HG03060 (cell line): ENCODE data around the gene APC.
"Not testable (repeated sequence)": the region's sequence is repeated elsewhere in the genome, so short reads cannot be mapped to it uniquely, and the experiment has no call there.

Source experiments
- ATAC-seq: cut with Tn5 transposase; IDR thresholded peaks from one replicate; pipeline ENCODE4 v1.9.1; 2021; ENCODE audit warnings: low read depth, moderate number of reproducible peaks; ENCODE audit not compliant: unreplicated experiment

APC gene

DNA sequence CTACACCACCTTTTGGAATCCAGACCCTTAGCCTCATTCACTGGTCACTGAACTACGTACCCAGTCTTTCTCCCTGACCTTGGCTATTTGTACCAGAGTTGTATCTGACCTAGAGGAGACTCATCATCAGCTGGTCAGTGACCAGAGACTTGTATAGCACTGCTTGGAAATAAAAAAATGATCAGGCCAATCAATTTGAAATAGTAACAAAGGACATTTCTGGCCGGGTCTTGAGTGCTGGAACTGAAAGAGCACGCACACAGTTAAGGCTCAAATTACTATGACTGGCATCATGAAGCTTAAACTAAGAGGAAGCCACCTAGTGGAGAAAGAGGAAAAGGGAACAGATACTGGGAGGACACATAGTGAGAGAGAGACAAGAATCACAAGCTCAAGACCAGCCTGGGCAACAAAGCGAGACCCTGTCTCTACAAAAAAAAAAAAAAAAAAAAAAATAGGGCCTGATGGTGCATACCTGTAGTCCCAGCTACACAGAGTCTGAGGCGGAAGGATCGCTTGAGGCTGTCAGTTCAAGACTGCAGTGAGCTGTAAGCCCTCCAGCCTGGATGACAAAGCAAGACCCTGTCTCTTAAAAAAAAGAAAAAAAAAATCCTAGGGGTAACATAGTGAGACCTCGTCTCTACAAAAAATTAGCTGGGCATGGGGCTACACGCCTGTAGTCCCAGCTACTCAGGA, 110.6 kb downstream of the APC start:
- peak; percentile 91 for ATAC-seq

DNA sequence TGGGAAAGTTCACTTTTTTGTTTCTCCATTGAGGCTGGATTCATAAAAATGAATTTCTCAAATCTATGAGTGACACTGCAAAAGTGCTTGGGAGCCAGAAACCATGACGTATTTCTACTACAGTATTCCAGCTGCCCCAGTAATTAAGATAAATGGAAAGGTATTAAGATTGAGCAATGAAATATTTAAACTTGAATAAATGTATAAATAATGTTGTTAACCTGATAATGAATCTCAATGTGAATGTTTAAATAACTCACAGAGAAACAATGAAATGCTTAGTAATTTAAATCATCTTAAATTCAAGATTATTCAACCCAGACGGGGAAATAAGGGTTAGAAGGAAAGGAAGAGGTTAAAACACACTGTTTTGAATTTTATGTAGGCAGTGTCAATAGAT, 112.2 kb downstream of the APC start:
- no peak for ATAC-seq

DNA sequence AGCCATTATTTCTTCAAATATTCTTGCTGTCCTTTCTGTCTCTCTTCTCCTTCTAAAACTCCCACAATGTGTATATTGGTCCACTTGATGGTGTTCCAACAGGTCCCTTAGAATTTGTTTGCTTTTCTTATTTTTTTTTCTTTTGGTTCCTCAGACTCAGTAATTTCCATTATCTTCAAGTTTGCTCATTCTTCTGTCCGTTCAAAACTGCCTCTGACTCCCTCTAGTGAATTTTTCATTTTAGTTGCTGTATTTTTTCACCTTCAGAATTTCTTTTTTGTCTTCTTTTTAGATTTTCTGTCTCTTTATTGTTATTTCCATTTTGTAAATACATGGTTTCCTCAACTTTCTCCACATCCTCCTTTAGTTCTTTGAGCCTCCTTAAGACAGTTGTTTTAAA, 117.0 kb downstream of the APC start:
- no peak for ATAC-seq

DNA sequence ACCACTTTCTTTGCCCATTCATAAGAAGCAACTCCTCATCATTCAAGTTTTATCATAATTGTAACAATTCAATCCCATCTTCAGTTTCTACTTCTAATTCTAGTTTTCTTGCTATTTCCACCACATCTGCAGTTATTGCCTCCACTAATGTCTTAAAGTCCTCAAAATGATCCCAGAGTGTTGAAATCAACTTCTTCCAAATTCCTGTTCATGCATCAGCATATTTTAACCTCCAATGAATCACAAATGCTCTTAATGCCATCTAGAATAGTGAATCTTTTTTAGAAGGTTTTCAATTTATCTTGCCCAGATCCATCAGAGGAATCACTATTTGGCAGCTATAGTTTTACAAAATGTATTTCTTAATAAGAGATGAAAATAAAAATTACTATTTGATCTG, 120.2 kb downstream of the APC start:
- ATAC-seq, result no peak

DNA sequence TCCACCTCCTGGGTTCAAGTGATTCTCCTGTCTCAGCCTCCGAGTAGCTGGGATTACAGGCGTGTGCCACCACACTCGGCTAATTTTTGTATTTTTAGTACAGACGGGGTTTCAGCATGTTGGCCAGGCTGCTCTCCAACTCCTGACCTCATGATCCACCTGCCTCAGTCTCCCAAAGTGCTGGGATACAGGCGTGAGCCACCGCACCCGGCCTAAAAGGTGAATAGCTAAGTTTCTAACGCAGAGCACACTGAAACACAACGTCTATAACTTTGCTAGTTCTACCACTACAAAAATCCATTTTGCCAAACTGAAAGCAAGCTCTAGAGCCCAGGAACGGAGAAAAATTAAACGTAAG, 122.9 kb downstream of the APC start:
- not testable (repeated sequence) for ATAC-seq

DNA sequence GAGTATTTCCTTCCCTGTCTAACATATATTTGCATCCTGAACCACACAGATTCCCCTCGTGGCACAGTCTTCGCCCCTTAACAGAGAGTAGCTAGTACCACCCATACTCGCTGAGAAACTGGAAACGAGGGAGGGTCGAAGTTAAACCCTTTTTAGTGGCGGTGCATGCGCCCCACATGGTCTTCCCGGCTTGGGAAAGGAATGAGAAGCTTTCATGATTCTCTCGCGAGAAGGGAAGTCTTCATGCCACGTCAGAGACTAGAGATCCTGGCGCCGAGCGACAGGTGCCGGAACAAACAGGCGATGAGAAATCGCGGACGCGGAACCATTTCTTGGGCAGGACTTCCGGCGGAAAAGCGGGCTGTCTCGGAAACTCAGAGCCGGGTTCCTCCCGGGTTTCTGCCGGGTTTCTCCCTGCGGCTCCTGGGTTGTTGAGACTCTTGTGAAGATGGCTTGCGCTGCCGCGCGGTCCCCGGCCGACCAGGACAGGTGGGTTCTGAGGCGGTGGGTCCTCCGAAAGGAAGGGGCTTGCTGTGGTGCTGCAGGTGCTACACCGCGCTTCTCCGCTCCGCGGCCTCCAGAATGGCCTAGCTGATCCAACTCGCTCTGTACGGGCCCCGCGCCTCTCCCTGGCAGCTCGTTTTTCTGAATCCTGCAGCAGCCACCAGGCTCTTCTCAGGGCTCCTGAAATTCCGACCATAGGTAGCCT, 123.4 kb downstream of the APC start, which contains the start of gene SRP19:
SRP19 (plus strand) TSS at position 359 of the 709 bp plus-strand sequence; CDS start at position 449, 90 bp downstream.
- ATAC-seq, result peak; percentile 95

DNA sequence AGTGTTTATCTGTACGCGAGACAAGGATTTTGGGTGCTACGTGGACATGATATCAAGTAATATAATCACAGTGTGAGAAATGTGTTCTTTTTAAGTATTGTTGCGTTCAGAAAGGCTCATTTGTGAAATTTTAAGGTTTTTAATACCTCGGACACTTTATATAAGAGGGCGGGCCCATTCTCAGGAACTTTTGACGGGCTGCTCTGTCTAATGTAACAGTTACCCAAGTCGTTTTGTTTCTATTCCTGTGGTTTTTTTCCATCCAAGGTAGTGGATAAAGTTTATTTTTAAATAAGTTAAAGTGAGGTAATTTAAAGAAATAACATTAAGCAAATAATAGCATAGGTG, 123.9 kb downstream of the APC start:
- ATAC-seq, result no peak

DNA sequence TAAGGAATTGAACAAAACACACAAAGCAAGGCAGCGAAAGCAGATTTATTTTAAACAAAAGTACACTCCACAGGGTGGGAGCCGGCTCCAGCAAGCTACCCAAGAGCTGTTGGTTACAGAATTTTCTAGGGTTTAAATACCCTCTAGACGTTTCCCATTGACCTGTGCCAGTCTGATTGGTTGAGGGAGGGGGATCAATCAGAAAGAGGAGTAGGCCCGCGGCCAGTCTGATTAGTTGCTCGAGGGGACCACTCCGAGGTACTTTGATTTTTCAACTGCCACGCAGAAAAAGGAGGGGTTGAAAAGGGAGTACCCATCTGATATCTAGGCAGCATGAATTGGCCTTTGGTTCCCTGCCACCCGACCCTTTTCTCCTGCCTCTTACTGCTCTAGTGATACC, 124.4 kb downstream of the APC start:
- ATAC-seq, result no peak

DNA sequence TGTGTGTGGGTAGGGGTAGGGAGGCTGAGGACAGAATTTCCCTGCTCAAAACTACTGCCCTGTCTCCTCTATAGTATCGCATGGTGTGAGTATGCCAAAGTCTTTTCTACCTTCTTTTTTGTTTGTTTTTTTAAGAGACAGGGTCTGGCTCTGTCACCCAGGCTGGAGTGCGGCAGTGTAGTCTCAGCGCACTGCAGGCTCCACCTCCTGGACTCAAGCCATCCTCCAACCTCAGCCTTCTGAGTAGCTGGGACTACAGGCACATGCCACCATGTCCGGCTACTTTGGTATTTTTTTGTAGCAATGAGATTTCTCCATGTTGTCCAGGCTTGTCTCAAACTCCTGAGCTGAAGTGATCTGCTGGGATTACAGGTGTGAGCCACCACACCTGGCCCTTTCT, 125.9 kb downstream of the APC start:
- ATAC-seq, result no peak

DNA sequence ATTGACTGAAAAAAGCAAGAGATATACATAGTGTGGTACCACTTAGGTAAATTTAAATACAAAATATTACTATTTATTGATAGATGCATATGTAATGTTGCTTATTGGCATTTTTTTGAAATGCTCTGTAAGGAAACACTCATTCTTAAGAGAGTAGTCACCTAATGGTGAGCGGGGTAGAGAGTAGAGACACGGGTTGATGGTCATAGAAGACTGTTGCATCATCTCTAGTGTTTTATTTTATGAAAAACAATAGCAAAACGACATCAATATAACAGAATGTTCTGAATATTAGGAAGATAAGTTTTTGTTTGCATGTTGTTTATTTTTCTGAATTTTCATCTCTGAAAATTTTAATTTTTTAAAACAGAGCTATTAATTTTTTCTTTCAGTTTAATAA, 127.4 kb downstream of the APC start:
- ATAC-seq, result no peak

DNA sequence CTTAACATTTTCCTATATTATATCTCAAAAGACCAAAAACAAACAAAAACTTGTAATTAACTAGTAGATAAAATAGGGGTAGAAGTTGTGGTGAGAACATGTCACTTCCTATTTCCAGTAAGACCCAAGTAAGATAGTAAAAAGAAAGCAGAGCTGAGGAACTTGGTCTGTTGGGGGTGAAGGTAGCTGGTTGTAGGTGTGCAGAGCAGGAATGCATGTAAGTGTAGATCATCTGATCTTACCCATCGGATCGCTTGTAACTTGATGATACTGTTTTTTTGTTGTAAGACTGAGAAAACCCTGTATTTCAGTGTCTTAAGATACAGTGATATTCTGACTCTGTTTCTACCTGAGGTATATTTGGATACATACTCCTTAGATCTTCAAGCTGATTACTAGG, 129.1 kb downstream of the APC start:
- no peak for ATAC-seq

DNA sequence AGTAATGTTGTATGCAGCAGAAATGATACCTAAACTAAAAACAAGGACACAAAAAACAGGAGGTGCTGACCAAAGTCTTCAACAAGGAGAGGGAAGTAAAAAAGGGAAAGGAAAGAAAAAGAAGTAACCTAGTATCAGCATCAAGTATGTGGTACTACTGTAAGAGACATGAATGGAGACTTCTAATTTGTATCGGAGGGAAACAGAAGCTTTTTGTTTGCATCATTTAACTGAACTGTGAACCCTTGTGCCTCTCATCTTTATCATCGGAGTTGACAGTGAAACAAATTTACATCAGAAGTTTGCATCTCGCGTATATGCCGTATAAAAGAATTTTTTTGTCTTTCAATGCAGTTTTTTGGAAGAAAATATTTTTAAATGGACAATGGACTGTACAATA, 129.7 kb downstream of the APC start:
- no peak for ATAC-seq

DNA sequence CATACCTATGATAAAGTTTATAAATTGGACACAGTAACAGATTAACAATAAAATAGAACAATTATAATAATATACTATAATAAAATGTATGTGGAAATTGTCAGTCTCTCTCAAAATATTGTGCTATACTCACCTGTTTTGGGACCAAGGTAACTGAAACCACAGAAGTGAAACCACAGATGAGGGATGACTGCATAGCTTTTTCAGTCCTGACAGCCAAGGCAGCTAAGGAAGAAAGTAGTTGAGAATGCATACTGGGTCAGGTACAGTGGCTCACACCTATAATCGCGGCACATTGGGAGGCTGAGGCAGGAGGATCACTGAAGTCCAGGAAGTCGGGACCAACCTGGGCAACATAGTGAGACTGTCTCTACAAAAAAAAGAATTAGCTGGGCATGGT, 132.3 kb downstream of the APC start:
- ATAC-seq, result no peak

DNA sequence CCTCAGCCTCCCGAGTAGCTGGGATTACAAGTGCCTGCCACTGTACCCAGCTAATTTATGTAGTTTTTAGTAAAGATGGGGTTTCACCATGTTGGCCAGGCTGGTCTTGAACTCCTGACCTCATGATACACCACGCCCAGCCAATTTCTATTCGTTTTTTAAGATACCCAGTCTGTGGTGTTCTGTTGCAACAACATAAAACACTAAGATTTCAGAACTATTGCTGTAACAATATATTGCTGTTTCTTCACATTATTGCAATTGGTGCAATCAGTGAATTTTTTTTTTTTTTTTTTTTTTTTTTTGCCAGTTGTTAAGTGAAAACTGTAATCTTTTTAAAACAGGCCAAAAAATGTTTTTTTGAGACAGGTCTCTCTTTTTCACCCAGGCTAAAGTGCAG, 133.3 kb downstream of the APC start:
- ATAC-seq, result no peak

DNA sequence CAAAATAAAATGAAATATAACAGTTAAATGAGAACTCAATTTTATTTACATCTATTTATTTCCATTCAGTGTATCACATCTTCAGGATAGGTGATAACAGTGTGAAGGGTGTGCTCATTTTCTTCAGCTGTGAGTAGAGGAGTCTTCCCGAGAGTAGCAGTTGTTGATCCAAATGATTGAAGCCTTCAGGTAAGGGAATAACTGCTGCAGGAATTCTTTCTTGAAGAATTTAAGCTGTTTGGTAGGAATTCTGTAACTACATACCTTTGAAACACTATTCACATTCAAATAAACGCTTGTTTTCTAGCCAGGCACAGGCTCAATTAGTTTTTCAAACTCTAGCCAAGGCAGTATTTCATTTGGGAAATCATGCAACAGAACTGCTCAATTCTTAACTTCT, 138.7 kb downstream of the APC start:
- ATAC-seq, result no peak

DNA sequence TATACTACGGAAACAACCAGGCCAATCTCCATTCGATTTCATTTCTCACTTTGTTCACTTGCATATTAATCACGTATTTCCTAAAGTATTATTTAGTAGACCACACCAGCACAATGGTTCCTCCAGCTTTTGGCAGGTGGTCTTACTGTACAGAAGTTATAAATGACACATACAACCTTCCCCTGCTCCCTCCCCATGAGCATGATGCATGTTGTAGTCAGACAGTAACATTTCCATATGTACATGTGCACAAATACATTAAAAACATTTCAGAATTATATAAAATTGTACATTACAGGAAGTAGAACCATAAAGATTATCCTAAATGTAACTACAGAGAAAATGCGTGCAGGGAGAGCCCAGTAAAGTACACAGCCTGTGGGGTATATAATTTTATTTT, 140.4 kb downstream of the APC start:
- no peak for ATAC-seq

DNA sequence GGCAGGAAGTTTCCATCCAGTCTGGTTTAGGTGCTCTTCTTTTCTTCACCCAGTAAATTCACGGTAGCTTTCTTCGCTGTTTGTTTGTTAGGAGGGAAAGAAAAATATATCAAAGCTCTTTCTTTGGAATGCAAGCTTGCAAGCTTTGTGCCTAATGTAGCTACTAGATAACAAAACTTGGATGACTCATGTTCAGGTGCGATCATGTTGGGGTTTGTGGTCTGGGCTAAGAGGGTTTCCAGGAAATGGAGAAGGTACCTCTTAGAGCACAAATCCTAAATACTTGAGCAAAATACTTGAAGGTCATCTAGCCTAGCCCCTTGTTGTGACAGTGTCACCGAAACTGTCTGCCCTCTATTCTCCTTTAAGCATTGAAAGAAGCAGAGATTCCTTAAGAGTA, 141.1 kb downstream of the APC start:
- no peak for ATAC-seq

DNA sequence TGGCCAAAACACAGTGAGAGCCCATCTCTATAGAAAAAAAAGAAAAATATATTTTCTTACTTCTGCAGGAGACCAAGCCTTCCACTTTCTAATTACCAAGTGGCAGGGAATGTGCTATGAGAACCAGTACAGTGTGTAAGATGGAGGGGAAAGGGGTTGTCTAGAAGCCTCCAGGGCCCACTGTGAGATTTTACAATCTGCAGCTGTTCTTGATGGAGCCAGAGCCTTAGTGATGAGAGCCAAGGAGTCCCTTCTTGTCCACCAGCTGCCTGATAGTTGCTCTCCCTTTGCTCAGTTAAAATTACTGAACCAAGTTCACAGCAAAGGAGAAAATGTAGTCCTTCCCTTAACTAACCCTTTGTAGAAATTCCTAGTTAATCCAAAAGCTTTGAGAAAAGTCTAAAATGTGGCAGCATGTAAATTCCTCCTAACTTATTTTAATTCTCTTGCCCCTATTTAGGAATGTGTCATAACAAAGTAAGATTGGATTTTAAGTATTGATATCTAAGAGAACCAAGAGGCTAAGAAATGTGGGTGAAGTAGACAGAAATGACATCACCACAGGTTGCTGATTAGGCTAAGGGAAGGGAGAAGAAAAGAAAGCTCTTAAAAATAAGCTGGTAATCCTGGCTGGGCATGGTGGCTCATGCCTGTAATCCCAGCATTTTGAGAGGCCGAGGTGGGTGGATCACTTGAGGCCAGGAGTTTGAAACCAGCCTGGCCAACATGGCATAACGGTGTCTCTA, 142.7 kb downstream of the APC start:
- no peak for ATAC-seq

DNA sequence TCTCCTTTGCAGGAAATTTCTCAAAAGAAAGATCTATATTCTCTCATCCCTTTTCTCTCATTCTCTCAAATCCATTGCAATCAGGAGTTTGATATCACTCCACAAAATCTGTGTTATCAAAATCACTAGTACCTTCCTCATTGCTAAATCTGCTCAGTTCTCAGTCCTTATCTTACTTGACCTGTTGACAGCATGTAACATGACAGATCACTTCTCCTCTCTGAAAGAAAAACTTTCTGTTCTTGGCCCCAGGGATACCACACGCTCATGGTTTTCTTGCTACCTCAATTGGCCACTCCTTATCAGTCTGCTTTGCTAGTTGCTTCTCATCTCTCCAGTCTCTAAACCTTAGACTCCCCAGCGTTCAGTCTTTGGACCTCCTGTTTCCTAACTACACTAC, 145.5 kb downstream of the APC start:
- ATAC-seq, result no peak

DNA sequence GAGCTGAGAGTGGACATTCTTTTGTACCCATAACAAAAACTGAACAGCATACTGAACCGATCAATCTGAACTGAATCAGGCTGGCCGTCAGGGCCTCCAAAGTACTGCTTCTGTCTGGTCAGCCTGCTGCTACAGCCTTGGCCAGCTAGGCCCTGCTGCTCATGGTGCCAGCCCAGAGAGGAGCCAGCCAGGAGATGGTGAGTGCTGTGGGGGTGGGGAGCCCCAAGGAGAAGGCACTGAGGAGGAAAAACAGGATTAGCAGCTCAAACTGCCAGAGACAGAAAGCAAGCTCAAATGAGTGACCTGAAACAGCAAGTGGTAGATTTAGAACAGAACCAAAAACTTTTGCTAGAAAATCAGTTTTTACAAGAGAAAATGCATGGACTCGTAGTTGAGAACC, 147.3 kb downstream of the APC start:
- ATAC-seq, result no peak

DNA sequence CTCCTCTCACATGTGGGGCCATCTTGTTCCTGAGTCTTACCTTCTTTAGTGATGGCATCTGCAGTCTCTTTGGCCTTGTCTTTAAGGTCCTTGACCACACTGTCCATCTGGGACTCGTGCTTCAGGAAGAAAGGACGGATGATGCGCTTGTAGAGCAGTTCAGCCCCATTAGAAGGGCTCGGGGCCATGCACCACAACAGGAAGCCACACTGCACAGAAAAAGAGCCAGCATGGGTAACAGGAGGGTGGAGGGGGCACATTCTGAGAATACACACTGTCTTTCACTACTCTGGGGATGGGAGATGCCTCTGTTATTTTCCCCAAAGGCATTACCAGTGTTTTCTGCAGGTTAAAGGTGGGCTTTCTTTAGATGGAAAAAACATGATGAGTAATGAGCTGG, 149.3 kb downstream of the APC start:
- no peak for ATAC-seq

DNA sequence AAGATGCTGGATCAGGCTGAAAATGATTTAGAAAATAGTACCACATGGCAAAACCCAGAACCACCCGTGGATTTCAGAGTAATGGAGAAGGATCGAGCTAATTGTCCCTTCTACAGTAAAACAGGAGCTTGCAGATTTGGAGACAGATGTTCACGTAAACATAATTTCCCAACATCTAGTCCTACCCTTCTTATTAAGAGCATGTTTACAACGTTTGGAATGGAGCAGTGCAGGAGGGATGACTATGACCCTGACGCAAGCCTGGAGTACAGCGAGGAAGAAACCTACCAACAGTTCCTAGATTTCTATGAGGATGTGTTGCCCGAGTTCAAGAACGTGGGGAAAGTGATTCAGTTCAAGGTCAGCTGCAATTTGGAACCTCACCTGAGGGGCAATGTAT, 154.4 kb downstream of the APC start:
- ATAC-seq, result not testable (repeated sequence)
